Dermis microvascular lymphatic vessel endothelial cell (primary cell): ENCODE data around the gene TACC2. TPM values are rescaled to one million over a fixed set of nuclear protein-coding genes. Genes with fewer than 3 reads are reported as not detected.

ENCODE experiments used
- DNase-seq, 2 donors: peaks; one replicate each; pipeline versions ENCODE4 v3.0.0 to v3.0.0-alpha.2; 2010; ENCODE audit warnings: low read depth in 2 of 2
- total RNA-seq: library from RNA; depleted of rRNA; stranded (reverse); fragments of >200 nt; gene quantifications from 2 replicates; pipeline ENCODE4 v1.2.1, GENCODE V29; 2014

Gene TACC2
- total RNA-seq, 1 donor from 2014 or later: 3.7 TPM

DNA sequence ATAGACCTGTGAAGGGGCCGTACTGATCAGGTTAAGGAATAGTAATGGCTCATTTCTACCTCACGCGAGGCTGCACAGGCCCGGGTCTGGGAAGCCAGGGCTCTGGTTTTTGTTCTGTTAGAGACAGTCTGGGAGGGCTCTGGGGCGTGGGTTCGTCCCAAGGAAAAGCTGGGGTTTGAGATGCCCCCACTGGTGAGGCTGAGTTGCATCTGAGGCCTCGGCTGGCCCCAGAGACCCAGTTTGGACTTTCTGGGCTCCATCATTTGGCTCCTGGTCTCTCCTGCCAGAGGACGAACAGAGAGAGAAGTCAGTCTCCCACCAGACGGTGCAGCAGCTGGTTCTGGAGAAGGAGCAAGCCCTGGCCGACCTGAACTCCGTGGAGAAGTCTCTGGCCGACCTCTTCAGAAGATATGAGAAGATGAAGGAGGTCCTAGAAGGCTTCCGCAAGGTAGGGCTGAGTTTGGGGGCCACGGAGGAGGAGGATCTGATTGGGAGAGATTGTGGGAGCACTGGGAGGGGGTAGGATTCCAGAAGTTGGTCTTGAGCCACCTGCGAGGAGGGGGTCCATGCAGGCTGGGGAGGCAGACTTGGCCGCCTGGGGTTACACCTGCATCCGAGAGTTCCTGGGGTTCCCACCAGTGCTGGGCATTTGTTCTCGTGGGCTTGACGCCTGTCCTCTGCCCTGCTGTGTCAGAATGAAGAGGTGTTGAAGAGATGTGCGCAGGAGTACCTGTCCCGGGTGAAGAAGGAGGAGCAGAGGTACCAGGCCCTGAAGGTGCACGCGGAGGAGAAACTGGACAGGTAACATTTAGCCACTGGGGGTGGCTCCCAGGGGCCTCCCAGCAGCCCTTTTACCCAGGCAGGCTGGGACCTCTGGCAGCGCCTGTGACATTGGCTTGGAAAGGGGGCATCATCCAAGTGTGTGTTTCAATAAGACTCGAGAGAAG is 259.7 kb downstream of the TACC2 start:
- DNase-seq: no peak

DNA sequence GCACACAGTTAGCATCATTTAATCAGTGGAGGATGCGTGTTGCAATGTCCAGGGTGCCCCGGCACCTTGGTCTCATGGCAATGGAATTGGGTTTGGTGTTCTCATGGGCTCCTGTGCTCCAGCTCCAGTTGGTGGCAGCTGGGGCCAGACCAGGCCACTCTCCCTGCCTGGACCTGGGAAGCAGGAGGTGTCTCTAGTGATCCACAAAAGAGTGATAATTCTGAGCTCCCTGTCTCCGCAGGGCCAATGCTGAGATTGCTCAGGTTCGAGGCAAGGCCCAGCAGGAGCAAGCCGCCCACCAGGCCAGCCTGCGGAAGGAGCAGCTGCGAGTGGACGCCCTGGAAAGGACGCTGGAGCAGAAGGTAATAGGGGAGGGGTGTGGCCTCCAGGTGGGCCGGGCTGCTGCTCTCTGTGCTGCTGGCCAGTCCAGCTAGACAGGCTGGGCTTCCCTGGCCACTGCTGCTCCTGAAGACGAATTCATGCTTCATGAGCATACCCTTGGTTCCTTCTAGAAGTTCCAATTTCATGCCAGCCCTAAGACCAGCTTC is 260.4 kb downstream of the TACC2 start:
- DNase-seq: no peak

DNA sequence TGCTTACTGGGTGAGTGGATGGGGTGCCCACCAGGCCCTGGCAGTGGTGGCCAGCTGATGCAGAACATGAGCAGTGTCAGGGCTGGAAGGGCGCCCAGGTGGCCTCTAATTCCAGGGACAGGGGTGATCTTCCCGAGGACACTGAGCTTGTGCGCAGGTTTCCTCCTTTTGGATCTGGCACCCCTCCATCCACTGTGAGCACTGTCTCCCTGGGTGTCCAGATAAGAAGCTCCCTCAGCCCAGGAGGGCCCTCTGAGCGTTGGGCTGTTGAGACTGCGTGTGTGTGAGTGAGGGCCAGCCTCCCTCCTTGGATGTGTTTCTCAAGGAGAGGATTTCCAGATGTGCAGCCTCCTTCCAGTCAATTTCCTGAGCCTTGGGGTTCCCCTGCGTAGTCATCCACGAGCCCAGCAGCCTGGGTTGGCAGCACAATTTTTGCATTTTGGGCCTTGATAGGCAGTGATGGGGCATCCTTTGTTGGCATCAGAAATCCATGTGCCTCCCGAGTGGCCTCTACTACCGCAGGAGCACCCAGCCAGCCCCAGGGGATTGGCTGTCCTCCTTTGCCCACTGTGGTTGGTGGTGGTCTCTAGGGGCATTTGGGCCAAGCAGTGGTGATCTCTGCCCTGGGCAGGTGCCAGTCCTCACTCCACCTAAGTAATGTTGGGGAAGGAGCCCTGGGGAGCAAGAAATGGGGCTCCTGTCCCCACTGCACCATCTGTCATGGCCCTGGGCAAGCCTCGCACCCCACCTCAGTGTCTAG is 261.2 kb downstream of the TACC2 start:
- DNase-seq: no peak

DNA sequence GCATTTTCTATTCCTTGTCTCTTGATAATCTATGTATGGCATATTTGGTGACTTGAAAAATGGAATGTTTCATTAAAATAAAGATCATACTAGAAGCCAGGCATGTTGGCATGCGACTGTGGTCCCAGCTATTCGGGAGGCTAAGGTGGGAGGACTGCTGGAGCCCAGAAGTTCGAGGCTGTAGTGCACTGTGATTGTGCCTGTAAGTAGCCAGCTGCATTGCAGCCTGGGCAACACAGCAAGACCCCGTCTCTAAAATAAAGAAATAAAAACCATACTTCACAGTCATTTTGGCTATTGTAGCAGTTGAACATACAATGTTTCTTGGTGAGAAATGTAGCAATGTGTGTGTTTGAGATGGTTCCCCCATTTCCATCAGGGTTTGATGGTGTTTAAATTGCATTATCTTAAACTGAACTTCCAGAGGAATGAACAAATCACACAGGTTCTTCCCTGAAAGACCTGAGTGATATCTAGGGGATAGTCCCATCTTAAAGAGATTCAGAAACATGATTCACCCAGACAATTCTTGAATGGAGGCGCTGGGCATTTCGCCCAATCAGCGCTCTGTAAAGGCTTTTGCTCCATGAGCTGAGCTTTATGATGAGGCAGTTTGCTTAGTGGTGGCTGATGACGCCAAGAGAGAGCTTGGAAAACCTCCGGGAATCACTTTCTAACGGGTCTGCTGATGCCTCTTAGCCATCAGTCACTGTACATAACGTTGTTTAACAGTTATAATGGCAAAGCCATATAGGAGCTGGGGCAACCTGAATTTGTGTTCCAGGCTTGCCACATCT is 262.7 kb downstream of the TACC2 start:
- DNase-seq: no peak

DNA sequence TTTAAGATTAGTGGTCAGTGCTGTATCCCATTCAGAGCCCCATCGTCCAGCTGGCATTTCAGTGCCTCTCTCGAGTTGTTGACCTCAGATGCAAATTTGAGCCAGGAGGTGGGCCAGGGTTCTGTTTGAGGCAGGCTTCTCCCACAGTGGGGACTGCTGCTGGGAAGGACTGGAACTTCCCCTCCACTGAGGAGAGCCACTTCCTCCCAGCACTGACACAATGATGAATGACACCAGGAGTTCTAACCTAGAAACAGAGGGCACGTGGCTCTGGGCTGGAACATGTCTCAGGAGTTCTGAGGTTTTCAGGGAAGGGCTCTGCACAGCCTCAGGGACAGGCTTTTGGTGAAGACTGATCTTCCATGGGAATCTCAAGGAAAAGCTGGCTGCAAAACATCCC is 263.8 kb downstream of the TACC2 start:
- no peak for DNase-seq

DNA sequence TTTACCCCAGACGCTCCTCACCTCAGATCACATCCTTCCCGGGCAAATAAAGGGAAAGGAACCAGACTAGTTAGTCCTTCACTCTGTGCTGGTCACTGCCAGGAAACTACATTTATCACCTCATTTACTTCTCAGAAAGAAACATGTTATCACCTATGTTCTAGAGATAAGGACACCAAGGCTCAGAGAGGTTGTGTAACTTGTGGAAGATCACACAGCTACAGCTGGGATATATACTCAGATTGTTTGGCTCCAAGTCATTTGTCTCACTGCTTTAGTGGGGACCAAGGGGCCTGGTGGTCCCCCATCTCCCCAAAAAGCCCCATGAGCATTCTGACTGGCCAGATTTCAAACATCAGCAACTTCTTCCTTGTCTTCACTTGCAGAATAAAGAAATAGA is 264.6 kb downstream of the TACC2 start:
- DNase-seq: no peak

DNA sequence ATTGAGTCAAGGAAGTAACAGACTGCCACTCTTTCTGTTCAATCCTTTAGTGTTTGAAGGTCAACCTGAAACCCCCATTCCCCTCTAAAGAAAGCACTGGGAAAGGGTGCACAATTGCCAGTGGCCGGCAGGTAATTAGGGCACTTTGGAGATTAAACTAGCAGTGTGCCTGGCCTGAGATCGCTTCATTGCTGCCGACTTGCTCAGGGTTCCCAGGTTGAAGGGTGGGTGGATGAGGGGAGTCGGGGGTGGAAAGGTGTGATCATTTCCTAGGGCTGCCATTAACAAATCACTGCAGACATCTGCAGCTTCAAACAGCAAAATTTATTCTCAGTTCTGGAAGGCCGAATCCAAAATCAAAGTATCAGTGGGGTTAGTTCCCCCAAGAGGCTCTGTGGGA is 265.9 kb downstream of the TACC2 start:
- DNase-seq: no peak

DNA sequence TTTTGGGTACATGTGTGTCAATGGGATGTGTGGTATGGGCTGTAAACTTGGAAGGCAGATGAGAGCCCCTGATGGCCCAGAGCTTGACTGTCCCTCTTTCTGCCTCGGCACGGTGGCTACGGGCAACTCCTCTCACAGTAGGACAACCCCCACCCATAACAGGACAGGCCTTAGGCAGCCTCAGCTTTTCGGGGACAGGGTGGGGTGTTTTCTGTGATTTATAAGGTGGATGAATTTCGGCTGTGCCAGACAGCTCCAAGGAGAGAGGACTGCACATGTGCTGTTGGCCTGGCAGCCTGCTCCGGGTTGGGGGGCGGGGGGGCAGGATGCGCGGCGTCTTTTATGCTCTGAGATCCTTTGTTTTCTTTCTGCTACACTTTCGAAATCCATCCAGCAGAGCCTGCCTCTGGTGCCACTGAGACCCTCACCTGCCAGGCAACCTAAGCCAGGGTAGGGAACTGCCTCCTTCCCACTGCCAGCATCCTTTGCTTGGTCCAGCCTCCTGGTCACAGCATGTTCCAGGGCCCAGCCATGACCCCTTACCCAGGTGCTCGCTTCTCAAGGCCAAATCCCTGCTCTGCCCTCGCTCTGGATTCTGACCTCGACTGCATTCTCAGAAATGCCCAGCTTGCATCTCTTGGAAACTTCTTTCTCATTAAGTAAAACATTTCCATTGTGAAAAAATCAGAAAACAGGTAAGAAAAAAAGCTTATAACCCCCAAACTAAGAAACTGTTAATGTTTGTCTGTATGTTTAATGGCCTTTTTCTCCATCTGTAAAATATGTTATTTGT is 266.7 kb downstream of the TACC2 start:
- no peak for DNase-seq

DNA sequence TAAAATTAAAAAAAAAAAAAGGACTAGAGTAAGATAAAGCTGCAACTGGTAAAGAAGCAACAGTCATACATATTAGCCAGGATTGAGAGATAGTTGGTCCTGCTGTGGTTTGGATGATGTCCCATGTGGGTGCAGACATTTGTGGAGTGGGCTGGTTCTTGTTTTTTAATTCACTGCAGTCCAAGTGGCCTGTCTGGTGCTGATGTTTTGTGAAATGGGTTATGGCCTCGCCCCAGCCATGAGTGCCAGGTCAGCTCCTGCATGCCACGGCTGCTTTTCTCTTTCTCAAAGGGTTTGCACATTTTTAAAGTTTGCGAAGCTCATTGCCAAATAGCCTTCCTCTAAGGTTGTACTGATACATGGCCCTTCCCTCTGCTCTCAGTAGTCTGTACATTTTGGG is 268.1 kb downstream of the TACC2 start:
- DNase-seq: no peak

DNA sequence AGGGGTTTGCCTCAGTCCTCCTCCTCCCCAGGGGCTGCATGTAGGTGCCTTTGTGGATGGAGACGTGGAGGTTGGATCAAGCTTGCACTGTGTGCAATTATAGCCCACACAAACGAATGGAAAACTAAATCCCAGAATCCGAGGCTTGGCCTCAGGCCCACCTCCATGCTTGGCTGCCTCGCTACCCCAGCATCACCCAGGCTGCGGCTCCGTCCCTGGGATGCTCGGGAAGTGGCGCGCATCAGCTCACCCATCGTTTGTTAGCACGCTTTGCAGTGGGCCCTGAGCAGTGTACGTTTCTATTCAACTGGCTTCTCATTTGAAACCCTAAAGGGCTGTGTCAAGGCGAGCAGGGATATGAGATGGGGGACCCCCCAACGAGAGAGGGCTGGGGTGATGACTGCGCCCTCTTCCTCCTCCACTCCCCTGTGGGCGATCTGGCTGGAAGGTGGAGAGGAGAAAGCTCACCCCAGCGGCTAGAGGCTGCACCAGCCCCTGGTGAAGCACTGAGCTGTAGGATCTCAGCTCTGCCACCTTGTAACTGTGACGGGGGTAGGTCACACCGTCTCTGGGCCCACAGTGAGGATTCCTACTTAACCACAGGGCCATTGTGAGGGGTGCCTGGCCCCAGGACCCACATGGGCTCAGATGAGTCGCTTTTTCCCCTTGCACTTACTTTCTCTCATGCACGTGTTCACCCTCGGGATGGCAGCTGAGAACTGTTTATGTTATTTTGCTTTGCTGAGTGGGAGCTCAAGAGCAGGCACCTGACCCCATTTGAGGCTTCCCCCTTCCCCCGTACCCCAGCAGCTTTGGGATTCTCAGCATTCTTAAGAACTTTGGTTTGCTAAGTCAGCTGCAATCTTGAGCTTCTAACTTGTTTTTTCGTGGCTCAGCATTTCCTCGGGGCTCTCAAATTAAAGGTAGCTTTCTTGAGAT is 269.4 kb downstream of the TACC2 start:
- DNase-seq: peak in 1 of 2 donors; percentile 17

DNA sequence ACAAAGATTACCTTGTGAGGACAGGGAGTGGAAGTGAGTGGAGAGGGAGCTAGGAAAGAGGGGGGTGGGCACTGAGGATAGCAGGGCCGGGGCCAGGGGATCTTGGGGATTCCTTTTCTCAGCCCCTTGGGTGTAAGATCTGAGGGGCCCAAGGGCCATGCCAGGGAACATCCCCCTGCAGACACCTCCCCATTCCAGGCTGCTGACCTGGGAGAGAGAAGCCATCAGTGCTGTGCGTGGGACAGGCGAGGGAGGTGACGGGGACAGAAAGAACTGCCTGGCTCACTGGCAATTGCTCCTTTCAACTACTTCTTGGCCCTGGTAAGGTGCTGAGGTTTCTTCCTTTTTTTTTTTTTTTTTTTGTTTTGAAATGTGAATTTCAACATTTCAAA is 270.1 kb downstream of the TACC2 start:
- no peak for DNase-seq

DNA sequence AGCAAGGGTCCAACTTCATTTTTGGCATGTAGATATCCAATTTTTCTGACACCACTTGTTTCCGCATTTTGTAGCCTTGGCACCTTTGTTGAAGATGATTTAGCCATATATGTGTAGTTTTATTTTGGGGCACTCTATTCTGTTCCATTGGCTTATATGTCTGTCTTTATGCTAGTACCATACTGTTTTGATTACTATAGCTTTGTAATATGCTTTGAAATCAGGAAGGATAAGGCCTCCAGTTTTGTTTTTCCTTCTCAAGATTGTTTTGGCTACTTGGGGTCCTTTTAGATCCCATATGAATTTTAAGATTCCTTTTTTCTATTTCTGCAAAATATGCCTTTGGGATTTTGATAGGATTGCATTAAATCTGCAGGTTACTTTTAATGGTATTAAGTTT is 272.6 kb downstream of the TACC2 start:
- DNase-seq: no peak

DNA sequence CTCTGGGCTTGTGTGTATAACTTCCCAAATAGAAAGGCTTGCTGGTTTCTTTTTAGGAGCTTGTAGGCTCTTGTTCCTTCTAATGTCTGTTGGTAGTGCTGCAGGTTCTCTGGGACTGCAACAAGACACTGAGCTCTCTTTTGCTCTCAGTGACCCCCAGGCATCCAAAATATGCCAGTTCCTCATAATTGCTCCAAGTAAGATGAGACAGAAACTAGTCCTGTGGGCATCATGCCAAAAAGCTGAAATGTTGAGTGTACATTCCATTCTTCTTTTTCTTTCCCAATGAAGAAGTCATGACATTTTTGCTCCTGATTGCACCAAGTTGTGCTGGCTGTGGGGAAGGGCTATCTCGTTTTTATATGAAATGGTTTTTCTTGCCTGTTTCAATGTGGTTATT is 275.0 kb downstream of the TACC2 start:
- DNase-seq: peak in 1 of 2 donors; percentile 28

DNA sequence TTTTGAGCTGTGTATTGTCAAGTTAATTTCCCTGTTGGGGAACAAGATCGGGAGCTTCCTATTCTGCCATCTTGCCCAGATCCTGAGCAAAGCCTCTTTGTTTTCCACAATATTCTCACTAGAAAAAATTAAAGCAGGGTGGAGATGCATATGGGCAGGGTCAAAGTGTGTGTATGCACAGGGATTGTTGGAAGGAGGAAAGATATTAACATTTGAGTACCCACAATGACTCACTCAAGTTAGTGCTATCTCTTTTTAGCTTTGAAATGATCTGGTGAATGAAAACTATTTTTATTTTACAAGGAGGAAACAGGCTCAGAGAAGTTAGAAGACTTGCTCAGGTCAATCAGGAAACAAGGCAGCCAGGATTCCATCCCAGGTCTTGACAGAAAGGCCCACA is 275.5 kb downstream of the TACC2 start:
- no peak for DNase-seq

DNA sequence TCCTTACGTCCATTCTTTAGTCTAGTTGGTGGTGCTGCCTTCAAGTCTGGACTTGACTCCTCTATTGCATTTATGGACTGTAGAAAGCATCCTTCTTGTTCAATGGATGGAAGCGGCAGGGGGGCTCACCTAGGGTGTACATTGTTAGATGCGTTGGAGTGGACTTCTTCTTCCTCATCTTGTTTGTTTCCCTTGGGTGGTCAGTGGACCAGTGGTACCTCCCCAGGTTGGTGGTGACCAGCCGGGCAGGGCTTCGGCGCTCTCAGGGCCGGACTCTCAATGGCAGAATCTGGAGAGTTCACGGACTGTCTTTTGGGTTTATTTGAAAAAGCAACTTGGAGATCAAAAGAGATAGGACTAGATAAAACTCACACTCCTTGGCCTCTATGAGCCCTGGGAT is 276.0 kb downstream of the TACC2 start:
- no peak for DNase-seq

DNA sequence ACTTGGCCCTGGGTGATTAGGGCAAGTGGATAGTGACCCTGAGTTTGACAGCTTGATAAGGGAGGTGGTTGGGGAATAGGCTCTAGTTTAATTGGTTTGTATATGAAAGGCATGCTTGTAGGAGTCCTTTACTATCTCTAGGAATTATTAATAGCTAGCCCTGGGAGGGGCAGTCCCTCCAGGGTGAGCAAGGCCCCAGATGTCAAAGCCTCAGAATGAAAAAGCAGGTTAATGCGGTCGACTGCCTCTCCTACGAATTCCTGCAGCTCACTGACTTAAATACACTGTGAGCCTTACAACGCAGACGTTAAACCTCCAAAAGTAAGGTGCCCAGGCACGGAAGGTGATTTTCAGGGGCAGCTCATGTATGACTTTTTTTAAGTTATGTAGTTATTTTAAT is 276.9 kb downstream of the TACC2 start:
- no peak for DNase-seq

DNA sequence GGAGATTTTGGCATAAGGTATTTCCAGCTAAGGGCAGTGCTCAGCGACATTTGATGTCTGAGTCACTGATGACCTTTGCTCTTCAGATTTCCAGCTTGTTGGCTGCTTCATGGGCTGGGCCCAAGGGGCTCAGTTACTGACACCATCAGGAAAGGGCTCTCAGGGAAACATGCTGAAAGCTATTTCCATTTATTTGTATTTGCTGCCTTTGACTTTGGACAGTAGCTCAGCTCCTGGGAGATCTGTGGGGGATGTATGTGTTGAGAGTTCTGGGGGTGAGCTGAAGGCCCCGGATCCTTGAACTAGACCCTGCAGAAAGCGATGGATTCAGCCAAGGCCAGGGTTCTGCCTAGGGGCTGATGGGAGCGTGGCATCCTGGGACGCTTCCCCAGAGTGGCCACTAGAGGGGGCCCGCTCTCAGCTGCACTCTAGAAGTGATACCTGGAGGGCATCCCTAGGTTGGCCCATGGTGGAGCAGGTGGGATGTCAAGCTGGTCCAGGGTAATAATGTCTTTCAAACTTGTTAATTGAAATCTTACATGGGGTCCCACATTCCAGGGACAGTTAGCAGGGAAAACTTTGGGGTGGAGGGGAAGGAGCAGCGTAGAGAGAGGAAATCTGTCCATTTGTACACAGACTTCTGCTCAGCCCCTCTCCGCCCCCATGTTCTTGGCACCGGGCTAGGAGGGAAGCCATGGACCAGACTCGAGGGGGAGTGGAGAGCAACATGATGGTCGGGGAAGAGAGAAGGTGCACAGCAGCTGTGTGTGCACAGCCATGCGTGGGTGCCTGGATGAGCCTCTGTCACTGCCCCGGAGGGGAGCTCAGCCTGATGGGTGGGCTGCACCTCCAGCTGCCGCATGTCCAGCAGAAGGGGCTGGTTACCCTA is 279.1 kb downstream of the TACC2 start:
- DNase-seq: peak in 1 of 2 donors; percentile 58

DNA sequence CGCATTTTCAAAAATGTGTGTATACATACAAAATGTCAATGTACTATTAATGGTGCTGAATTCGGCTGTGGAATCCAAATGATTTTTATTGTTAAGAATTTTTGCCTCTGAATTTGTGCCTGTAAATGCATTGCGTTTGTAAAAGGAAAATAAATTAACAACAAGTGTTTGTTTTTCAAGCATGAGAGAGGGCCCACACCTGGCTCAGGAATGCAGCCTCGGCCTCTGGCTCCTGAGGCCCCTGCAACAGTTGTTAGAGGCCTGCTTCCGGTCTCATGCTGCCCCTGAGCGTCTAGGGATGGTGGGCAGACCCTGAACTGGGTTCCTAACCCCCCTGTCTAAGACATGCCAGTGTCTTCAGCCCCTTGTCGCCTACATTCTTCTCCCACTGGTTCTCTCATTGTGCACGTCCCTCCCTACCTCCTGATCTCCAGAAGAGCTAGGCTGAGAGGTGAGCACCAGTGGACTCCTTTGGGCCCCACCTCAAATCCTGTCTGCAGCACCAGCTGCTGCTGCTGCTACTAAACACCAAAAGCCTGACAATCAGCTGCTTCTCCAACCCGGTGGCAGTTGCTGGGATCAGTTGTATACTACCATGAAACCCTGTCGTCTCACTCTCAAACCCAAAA is 280.2 kb downstream of the TACC2 start:
- DNase-seq: no peak
